OCI-LY1 (cell line): ENCODE results near the gene TSBP1.

ENCODE experiments used
- CTCF ChIP-seq: fragments of 200-600 bp; sonication (generic), shearing (Covaris generic); IDR thresholded peaks from 2 replicates; pipeline ENCODE4 v1.5.1; 2017; ENCODE audit warnings: mild to moderate bottlenecking, antibody characterized with exemption, low read length, moderate library complexity, mixed read lengths
- EZH2 ChIP-seq: fragments of 200-600 bp; sonication (generic), shearing (Covaris generic); IDR thresholded peaks from 2 replicates; pipeline ENCODE4 v1.8.0; 2017; ENCODE audit warnings: borderline replicate concordance, mixed run types, mild to moderate bottlenecking, antibody characterized with exemption, low read length, moderate library complexity, mixed read lengths

- TF ChIP-seq CTCF: no peak
- no peak for TF ChIP-seq EZH2
Measured at GRCh38 chr6:32375739-32376529, 4.2 kb upstream of the TSBP1 start.
